Pancreas (tissue), 10 donors: ENCODE results near the gene OR2Y1. TPM values are rescaled to one million over a fixed set of nuclear protein-coding genes. Genes with fewer than 3 reads are reported as not detected.
"Not testable (repeated sequence)": the region's sequence is repeated elsewhere in the genome, so short reads cannot be mapped to it uniquely, and the experiment has no call there.

Experiments used
- ATAC-seq, 4 donors: fragments of 200-7000 bp; cut with Tn5 transposase; one replicate each; pipeline versions ENCODE4 v1.8.0 to v1.9.1; 2020; ENCODE audit warnings: mild to moderate bottlenecking in 4 of 4, moderate library complexity in 4 of 4
- DNase-seq, 6 donors: peaks; one replicate each; pipeline ENCODE4 v3.0.0-alpha.2; 2020
- FAIRE-seq: peaks from 2 replicates; lab custom pipeline; 2012; peaks lifted over from hg19 to GRCh38; lab: Jason Lieb, UNC
- H3K27ac ChIP-seq, 4 donors: fragments of 200-600 bp; sonication (generic); 1 replicate in 3 of 4; 2 replicates in 1 of 4; pipeline versions ENCODE4 v1.5.0 to v1.8.0; 2020
- H3K27me3 ChIP-seq, 4 donors: fragments of 200-600 bp; one replicate each; pipeline ENCODE4 v1.8.0; 2021
- H3K36me3 ChIP-seq, 3 donors: fragments of 200-600 bp; sonication (generic) in 1 of 3; one replicate each; pipeline versions ENCODE4 v1.5.0 to v1.8.0; 2020 to 2021
- H3K4me1 ChIP-seq, 3 donors: fragments of 200-600 bp; one replicate each; pipeline ENCODE4 v1.8.0; 2021
- H3K4me3 ChIP-seq, 4 donors: fragments of 200-600 bp; sonication (generic) in 2 of 4; one replicate each; pipeline versions ENCODE4 v1.5.0 to v1.8.0; 2020 to 2021
- H3K9me3 ChIP-seq, 4 donors: fragments of 200-600 bp; one replicate each; pipeline ENCODE4 v1.8.0; 2021
- WGBS, 2 donors: extraction: QIAGEN DNeasy Blood & Tissue Kit; methylation state at CpG; one replicate each; pipeline ENCODE4 v1.1.7; 2013; 5-methylcytosine and 5-hydroxymethylcytosine counted together
- intact Hi-C, 3 donors: fragments of 100-400 bp; cut with DNase I; formaldehyde crosslinking; loops; one replicate each; pipeline versions ENCODE4 v1.11.1 to v1.14.2; 2022
- polyA plus RNA-seq, 2 donors: library from polyadenylated mRNA; stranded (reverse); fragments of 200-250 nt; gene quantifications; one replicate each; pipeline ENCODE4 v1.2.3, GENCODE V29; 2013
- total RNA-seq, 6 donors: library from RNA; stranded (reverse); fragmentation: NEBNext Ultra II Directional in 4 of 6; extraction: Animal tissue kit (Norgen Biotek cat#: 25700) in 4 of 6; gene quantifications; one replicate each; pipeline versions ENCODE4 v1.2.1 to v1.2.4, GENCODE V29; 2021 to 2023
- TF ChIP-seq, protein P1 (sequence below), 4 donors: fragments of 200-600 bp; sonication (generic) in 3 of 4; IDR thresholded peaks; one replicate each; pipeline versions ENCODE4 v1.5.0 to v1.8.0; 2021; ENCODE audit warnings: antibody characterized with exemption in 4 of 4
- donor health status: healthy with polysubstance abuse.
- donor health status: DM: no; HTN: no; CAD: no; lungs with moderate emphysema.
- donor health status: DM: no; HTN: no; CAD: no.
- donor health status: control.
- donor health status: control.
- donor health status: Bipolar disorder and iron deficiency.
- donor health status: DM: yes; HTN: yes; CAD: no.
- donor health status: DM: no; HTN: no; CAD: no.
- donor health status: DM: no; HTN: no; CAD: no.
- donor health status: DM: yes; HTN: yes; CAD: no.

The OR2Y1 gene
- total and polyA plus RNA-seq, 8 donors: not detected

DNA sequence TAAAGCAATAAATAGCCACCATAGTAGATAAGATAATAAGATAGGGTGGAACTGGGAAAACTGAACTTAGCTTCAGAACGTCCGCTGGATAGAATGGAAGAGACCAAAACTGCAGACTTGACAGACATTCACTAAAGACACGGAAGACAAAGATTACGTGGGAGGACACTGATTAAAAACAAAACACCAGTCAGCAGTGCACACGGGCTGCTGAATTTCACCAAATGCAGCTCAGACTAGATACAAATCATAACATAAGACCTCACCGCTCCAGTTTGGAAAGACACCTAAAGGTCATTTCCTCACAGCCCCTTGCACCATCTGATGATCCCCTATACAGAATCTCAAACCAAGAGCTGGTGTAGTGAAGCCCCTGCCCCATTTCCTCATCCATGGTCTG, 2.9 kb upstream of the OR2Y1 start:
- DNase-seq (no peak), FAIRE-seq (no peak), ATAC-seq (no peak)
- intact Hi-C loops: no loop called here
- TF ChIP-seq, protein P1, sequence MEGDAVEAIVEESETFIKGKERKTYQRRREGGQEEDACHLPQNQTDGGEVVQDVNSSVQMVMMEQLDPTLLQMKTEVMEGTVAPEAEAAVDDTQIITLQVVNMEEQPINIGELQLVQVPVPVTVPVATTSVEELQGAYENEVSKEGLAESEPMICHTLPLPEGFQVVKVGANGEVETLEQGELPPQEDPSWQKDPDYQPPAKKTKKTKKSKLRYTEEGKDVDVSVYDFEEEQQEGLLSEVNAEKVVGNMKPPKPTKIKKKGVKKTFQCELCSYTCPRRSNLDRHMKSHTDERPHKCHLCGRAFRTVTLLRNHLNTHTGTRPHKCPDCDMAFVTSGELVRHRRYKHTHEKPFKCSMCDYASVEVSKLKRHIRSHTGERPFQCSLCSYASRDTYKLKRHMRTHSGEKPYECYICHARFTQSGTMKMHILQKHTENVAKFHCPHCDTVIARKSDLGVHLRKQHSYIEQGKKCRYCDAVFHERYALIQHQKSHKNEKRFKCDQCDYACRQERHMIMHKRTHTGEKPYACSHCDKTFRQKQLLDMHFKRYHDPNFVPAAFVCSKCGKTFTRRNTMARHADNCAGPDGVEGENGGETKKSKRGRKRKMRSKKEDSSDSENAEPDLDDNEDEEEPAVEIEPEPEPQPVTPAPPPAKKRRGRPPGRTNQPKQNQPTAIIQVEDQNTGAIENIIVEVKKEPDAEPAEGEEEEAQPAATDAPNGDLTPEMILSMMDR (IDR thresholded peaks at IDR 0.05): no peak
- 61 to 73% methylated on average over 6 of the region's 6 CpGs for WGBS, 2 donors
- H3K4me1 ChIP-seq: no peaks in the 10 kb centered on the region
- H3K27ac ChIP-seq: no peak overlapping the region
- no peak overlapping the region for H3K4me3 ChIP-seq
- H3K9me3 ChIP-seq: no peaks in the 10 kb centered on the region
- H3K27me3 ChIP-seq: no peaks in the 10 kb centered on the region
- no peaks in the 10 kb centered on the region for H3K36me3 ChIP-seq

DNA sequence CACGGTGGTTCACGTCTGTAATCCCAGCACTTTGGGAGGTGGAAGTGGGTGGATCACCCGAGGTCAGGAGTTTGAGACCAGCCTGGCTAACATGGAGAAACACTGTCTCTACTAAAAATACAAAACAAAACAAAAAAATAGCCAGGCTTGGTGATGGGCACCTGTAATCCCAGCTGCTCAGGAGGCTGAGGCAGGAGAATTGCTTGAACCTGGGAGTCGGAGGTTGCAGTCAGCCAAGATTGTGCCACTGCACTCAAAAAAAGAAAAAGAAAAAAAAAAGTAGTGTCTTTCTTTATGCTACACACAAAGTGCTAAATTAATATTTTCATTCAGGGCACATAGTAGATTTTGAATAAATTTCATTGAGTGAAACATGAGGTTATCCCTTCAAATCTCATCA, 1.1 kb upstream of the OR2Y1 start:
- DNase-seq, ATAC-seq, H3K9me3 ChIP-seq, intact Hi-C loops, H3K36me3 ChIP-seq, FAIRE-seq, H3K27ac ChIP-seq, H3K27me3 ChIP-seq, H3K4me3 ChIP-seq, H3K4me1 ChIP-seq: not testable (repeated sequence)
- WGBS, 2 donors: 47 to 60% methylated on average over 4 of the region's 4 CpGs

DNA sequence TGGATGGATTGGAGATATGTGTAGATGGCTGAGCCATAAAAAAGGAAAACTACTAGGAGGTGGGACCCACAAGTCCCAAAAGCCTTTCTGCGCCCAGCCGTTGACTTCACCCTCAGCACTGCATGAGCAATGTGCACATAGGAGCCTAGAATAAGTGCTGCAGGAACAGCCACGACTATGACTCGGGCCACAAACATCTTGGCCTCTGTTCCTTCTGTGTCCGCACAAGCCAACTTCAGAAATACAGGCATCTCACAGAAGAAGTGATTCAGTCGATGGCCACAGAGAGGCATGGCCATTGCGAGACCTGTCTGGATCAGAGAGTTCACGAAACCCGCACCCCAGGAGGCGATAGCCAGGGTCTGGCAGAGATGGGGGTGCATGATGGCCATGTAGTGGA, 587 bp downstream of the OR2Y1 start:
- intact Hi-C loops: no loop called here
- DNase-seq: no peak
- H3K4me1 ChIP-seq: no peaks in the 10 kb centered on the region
- no peak overlapping the region for H3K4me3 ChIP-seq
- TF ChIP-seq, protein P1 (IDR thresholded peaks at IDR 0.05): no peak
- H3K27ac ChIP-seq: no peak overlapping the region
- ATAC-seq: no peak
- H3K36me3 ChIP-seq: no peaks in the 10 kb centered on the region
- no peak for FAIRE-seq
- no peaks in the 10 kb centered on the region for H3K9me3 ChIP-seq
- WGBS, 2 donors: 76 to 84% methylated on average over 10 of the region's 10 CpGs
- no peaks in the 10 kb centered on the region for H3K27me3 ChIP-seq

DNA sequence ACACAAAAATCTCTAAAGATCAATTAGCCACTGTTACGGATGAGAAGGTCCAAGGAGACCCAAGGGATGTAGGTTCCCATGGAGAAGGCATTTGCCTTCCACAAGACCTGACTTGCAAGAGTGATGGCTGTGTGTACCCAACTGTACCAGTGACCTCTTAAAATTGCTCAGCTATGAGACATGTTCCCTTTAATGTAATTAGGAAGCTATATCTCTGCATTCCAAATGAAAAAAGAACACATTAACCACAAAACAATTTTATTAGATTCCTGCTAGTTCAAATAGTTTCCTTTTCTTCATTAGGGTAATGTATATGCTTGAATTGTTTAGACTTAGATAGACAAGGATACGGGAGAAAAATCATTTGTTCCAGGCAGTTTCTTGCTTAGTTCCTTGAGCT, 3.3 kb downstream of the OR2Y1 start:
- TF ChIP-seq, protein P1 (IDR thresholded peaks at IDR 0.05): no peak
- no peak overlapping the region for H3K27ac ChIP-seq
- no peak for DNase-seq
- no peaks in the 10 kb centered on the region for H3K36me3 ChIP-seq
- intact Hi-C loops: no loop called here
- WGBS, 2 donors: 56 to 65% methylated on average over 2 of the region's 2 CpGs
- no peak overlapping the region for H3K4me3 ChIP-seq
- H3K9me3 ChIP-seq: no peaks in the 10 kb centered on the region
- no peak for FAIRE-seq
- no peak for ATAC-seq
- no peaks in the 10 kb centered on the region for H3K4me1 ChIP-seq
- no peaks in the 10 kb centered on the region for H3K27me3 ChIP-seq

DNA sequence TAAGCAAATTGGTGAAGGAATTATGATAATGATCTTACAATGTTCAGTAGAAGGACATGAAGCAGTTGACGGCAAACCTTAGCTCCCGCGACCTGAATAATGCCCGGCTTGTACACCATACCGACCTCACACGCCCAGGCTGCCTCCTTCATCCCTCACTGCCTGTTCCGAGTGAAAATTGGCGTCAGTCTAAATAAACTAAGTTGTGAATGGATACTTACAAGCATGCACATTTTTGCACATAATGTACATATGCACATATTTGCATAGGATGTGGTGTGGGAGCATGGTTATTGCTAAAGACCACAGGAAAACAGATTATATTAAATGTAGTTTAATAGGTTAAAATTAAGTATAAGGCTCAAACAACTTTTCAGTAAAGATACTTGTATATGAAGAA, 14.9 kb downstream of the OR2Y1 start:
- no peak for DNase-seq
- Histone ChIP-seq H3K27ac (no peak overlapping the region), H3K27me3 (peaks cover 0 to 4% (median 0%) of the 10 kb centered on the region in 4 donors), H3K36me3 (no peaks in the 10 kb centered on the region), H3K4me3 (no peak overlapping the region), H3K9me3 (no peaks in the 10 kb centered on the region), H3K4me1 (no peaks in the 10 kb centered on the region)
- ATAC-seq: no peak
- FAIRE-seq: no peak
- 74 to 87% methylated on average over 8 of the region's 8 CpGs for WGBS, 2 donors
- intact Hi-C loops: no loop called here
- TF ChIP-seq, protein P1 (IDR thresholded peaks at IDR 0.05): no peak
